Measurements from ENCODE around the gene OR2AE1. TPM values are rescaled to one million over a fixed set of nuclear protein-coding genes. Genes with fewer than 3 reads are reported as not detected.

The OR2AE1 gene
- total and polyA plus RNA-seq, 7 experiments from 2014 or later, result 0.41 to 0.70 (median 0.52) TPM; not detected in 3

- no peaks in the 10 kb centered on the region for H3K36me3 Mint-ChIP-seq
- Histone ChIP-seq H3K4me1 (ENCODE audit: control insufficient read depth in 2 of 2, insufficient read depth in 2 of 2, low read length in 2 of 2) (no peaks in the 10 kb centered on the region), H3K9me3 (ENCODE audit: control insufficient read depth in 2 of 3, low read length in 3 of 3) (no peaks in the 10 kb centered on the region), H3K27ac (ENCODE audit: low read depth, low read length) (no peak overlapping the region), H3K27me3 (ENCODE audit: control insufficient read depth in 2 of 2, insufficient read depth in 2 of 2, low read length in 2 of 2) (no peaks in the 10 kb centered on the region), H3K4me3 (ENCODE audit: low read length) (no peak overlapping the region), H3K36me3 (ENCODE audit: control insufficient read depth in 2 of 3, insufficient read depth in 3 of 3, low read length in 3 of 3) (no peaks in the 10 kb centered on the region)
- ChIA-PET CTCF (no interaction called here), POLR2A (interaction anchor here (0.7 kb wide), 1 partner anchor 142 kb away, joined by 3 read pairs; no protein-coding TSS in a partner anchor)
- no peak for ATAC-seq
- H3K9me3 Mint-ChIP-seq, result no peaks in the 10 kb centered on the region
- no peak overlapping the region for H3K27ac Mint-ChIP-seq
- no peaks in the 10 kb centered on the region for H3K4me1 Mint-ChIP-seq
- intact Hi-C loops (cut with micrococcal nuclease), result no loop called here
- DNase-seq, result no peak
- H3K27me3 Mint-ChIP-seq, result peaks cover 0 to 11% (median 3%) of the 10 kb centered on the region in 5 donors
- no peak overlapping the region for H3K4me3 Mint-ChIP-seq
These were observed 32.5 kb downstream of the OR2AE1 start for GRCh38 chr7:99844328-99844727.

GRCh38 chr7:99843808-99844207 lies 33.0 kb downstream of the OR2AE1 start:
- Histone ChIP-seq H3K4me1 (ENCODE audit: control insufficient read depth in 2 of 2, insufficient read depth in 2 of 2, low read length in 2 of 2) (no peaks in the 10 kb centered on the region), H3K4me3 (ENCODE audit: low read length) (no peak overlapping the region), H3K27me3 (ENCODE audit: control insufficient read depth in 2 of 2, insufficient read depth in 2 of 2, low read length in 2 of 2) (no peaks in the 10 kb centered on the region), H3K9me3 (ENCODE audit: control insufficient read depth in 2 of 3, low read length in 3 of 3) (no peaks in the 10 kb centered on the region), H3K36me3 (ENCODE audit: control insufficient read depth in 2 of 3, insufficient read depth in 3 of 3, low read length in 3 of 3) (no peaks in the 10 kb centered on the region), H3K27ac (ENCODE audit: low read depth, low read length) (no peak overlapping the region)
- no peaks in the 10 kb centered on the region for H3K4me1 Mint-ChIP-seq
- H3K27me3 Mint-ChIP-seq, result peaks cover 0 to 11% (median 3%) of the 10 kb centered on the region in 5 donors
- CTCF ChIA-PET, result no interaction called here
- H3K4me3 Mint-ChIP-seq, result no peak overlapping the region
- H3K9me3 Mint-ChIP-seq, result no peaks in the 10 kb centered on the region
- DNase-seq (no peak), ATAC-seq (no peak)
- POLR2A ChIA-PET, result interaction anchor here (0.7 kb wide), 1 partner anchor 142 kb away, joined by 3 read pairs; no protein-coding TSS in a partner anchor
- no peak overlapping the region for H3K27ac Mint-ChIP-seq
- H3K36me3 Mint-ChIP-seq, result no peaks in the 10 kb centered on the region
- intact Hi-C loops (cut with micrococcal nuclease), result no loop called here

- ATAC-seq (no peak), DNase-seq (no peak)
- Histone ChIP-seq H3K36me3 (ENCODE audit: control insufficient read depth in 2 of 3, insufficient read depth in 3 of 3, low read length in 3 of 3) (no peaks in the 10 kb centered on the region), H3K27ac (ENCODE audit: low read depth, low read length) (no peak overlapping the region), H3K4me1 (ENCODE audit: control insufficient read depth in 2 of 2, insufficient read depth in 2 of 2, low read length in 2 of 2) (no peaks in the 10 kb centered on the region), H3K4me3 (ENCODE audit: low read length) (no peak overlapping the region), H3K27me3 (ENCODE audit: control insufficient read depth in 2 of 2, insufficient read depth in 2 of 2, low read length in 2 of 2) (no peaks in the 10 kb centered on the region), H3K9me3 (ENCODE audit: control insufficient read depth in 2 of 3, low read length in 3 of 3) (no peaks in the 10 kb centered on the region)
- H3K4me3 Mint-ChIP-seq, result no peak overlapping the region
- peaks cover 0 to 5% (median 2%) of the 10 kb centered on the region in 7 donors for H3K4me1 Mint-ChIP-seq
- POLR2A ChIA-PET, result no interaction called here
- no peak overlapping the region for H3K27ac Mint-ChIP-seq
- H3K9me3 Mint-ChIP-seq, result no peaks in the 10 kb centered on the region
- H3K27me3 Mint-ChIP-seq, result peaks cover 0 to 10% (median 3%) of the 10 kb centered on the region in 5 donors
- intact Hi-C loops (cut with micrococcal nuclease), result no loop called here
- CTCF ChIA-PET, result no interaction called here
- H3K36me3 Mint-ChIP-seq, result no peaks in the 10 kb centered on the region
These were observed 33.9 kb downstream of the OR2AE1 start for GRCh38 chr7:99842926-99843325.

- no peaks in the 10 kb centered on the region for H3K9me3 ChIP-seq (ENCODE audit: control insufficient read depth in 2 of 3, low read length in 3 of 3)
- intact Hi-C loops (cut with micrococcal nuclease), result no loop called here
- no peak for DNase-seq
- ChIA-PET POLR2A (no interaction called here), CTCF (no interaction called here)
- no peak overlapping the region for H3K27ac Mint-ChIP-seq
- H3K36me3 Mint-ChIP-seq, result no peaks in the 10 kb centered on the region
- H3K4me3 Mint-ChIP-seq, result no peak overlapping the region
- H3K27ac ChIP-seq (ENCODE audit: low read depth, low read length), result no peak overlapping the region
- H3K4me1 ChIP-seq (ENCODE audit: control insufficient read depth in 2 of 2, insufficient read depth in 2 of 2, low read length in 2 of 2), result no peaks in the 10 kb centered on the region
- no peaks in the 10 kb centered on the region for H3K27me3 ChIP-seq (ENCODE audit: control insufficient read depth in 2 of 2, insufficient read depth in 2 of 2, low read length in 2 of 2)
- ATAC-seq, result no peak
- H3K27me3 Mint-ChIP-seq, result peaks cover 0 to 4% (median 0%) of the 10 kb centered on the region in 5 donors
- no peaks in the 10 kb centered on the region for H3K36me3 ChIP-seq (ENCODE audit: control insufficient read depth in 2 of 3, insufficient read depth in 3 of 3, low read length in 3 of 3)
- peaks cover 0 to 2% (median 0%) of the 10 kb centered on the region in 11 donors for H3K9me3 Mint-ChIP-seq
- no peak overlapping the region for H3K4me3 ChIP-seq (ENCODE audit: low read length)
- H3K4me1 Mint-ChIP-seq, result peaks cover 0 to 10% (median 6%) of the 10 kb centered on the region in 7 donors
These were observed 36.5 kb downstream of the OR2AE1 start for GRCh38 chr7:99840136-99840869.

- DNase-seq (no peak), ATAC-seq (no peak)
- no peaks in the 10 kb centered on the region for H3K27me3 ChIP-seq (ENCODE audit: control insufficient read depth in 2 of 2, insufficient read depth in 2 of 2, low read length in 2 of 2)
- H3K4me1 Mint-ChIP-seq, result peaks cover 0 to 10% (median 6%) of the 10 kb centered on the region in 7 donors
- H3K27ac Mint-ChIP-seq, result no peak overlapping the region
- no peak overlapping the region for H3K27ac ChIP-seq (ENCODE audit: low read depth, low read length)
- H3K4me1 ChIP-seq (ENCODE audit: control insufficient read depth in 2 of 2, insufficient read depth in 2 of 2, low read length in 2 of 2), result no peaks in the 10 kb centered on the region
- intact Hi-C loops (cut with micrococcal nuclease), result loop anchor here (2.0 to 5.0 kb wide), 2 partner anchors 315 to 472 kb away; no protein-coding TSS in a partner anchor
- H3K4me3 Mint-ChIP-seq, result no peak overlapping the region
- no peaks in the 10 kb centered on the region for H3K9me3 ChIP-seq (ENCODE audit: control insufficient read depth in 2 of 3, low read length in 3 of 3)
- no peaks in the 10 kb centered on the region for H3K36me3 ChIP-seq (ENCODE audit: control insufficient read depth in 2 of 3, insufficient read depth in 3 of 3, low read length in 3 of 3)
- peaks cover 0 to 4% (median 0%) of the 10 kb centered on the region in 5 donors for H3K27me3 Mint-ChIP-seq
- H3K36me3 Mint-ChIP-seq, result no peaks in the 10 kb centered on the region
- H3K4me3 ChIP-seq (ENCODE audit: low read length), result no peak overlapping the region
- ChIA-PET CTCF (no interaction called here), POLR2A (no interaction called here)
- peaks cover 0 to 2% (median 0%) of the 10 kb centered on the region in 11 donors for H3K9me3 Mint-ChIP-seq
These were observed 37.4 kb downstream of the OR2AE1 start for GRCh38 chr7:99839287-99840021.

GRCh38 chr7:99837649-99838361 lies 39.0 kb downstream of the OR2AE1 start:
- no peaks in the 10 kb centered on the region for H3K36me3 ChIP-seq (ENCODE audit: control insufficient read depth in 2 of 3, insufficient read depth in 3 of 3, low read length in 3 of 3)
- no peaks in the 10 kb centered on the region for H3K27me3 ChIP-seq (ENCODE audit: control insufficient read depth in 2 of 2, insufficient read depth in 2 of 2, low read length in 2 of 2)
- POLR2A ChIA-PET, result no interaction called here
- H3K27me3 Mint-ChIP-seq, result peaks cover 0 to 4% (median 2%) of the 10 kb centered on the region in 5 donors
- CTCF ChIA-PET, result no interaction called here
- H3K4me3 ChIP-seq (ENCODE audit: low read length), result no peak overlapping the region
- H3K9me3 Mint-ChIP-seq, result peaks cover 0 to 2% (median 0%) of the 10 kb centered on the region in 11 donors
- H3K9me3 ChIP-seq (ENCODE audit: control insufficient read depth in 2 of 3, low read length in 3 of 3), result no peaks in the 10 kb centered on the region
- peak in 3 of 9 donors; percentile 2 to 12 (median 7) for DNase-seq
- intact Hi-C loops (cut with micrococcal nuclease), result loop anchor here (1.0 to 5.0 kb wide), 3 partner anchors 313 to 471 kb away; no protein-coding TSS in a partner anchor
- H3K4me3 Mint-ChIP-seq, result peak overlapping the region in 2 of 10 donors; percentile 27 to 38
- peaks cover 0 to 10% (median 6%) of the 10 kb centered on the region in 7 donors for H3K4me1 Mint-ChIP-seq
- no peak overlapping the region for H3K27ac ChIP-seq (ENCODE audit: low read depth, low read length)
- peak overlapping the region in 7 of 9 donors; percentile 1 to 73 (median 47) for H3K27ac Mint-ChIP-seq
- H3K4me1 ChIP-seq (ENCODE audit: control insufficient read depth in 2 of 2, insufficient read depth in 2 of 2, low read length in 2 of 2), result no peaks in the 10 kb centered on the region
- no peaks in the 10 kb centered on the region for H3K36me3 Mint-ChIP-seq
- ATAC-seq, result peak; percentile 45
